ENCODE data around the gene RAB40B. TPM values are rescaled to one million over a fixed set of nuclear protein-coding genes. Genes with fewer than 3 reads are reported as not detected.

RAB40B gene
- total and polyA plus RNA-seq, 11 donors, result 10.9 to 37.7 (median 21.9) TPM

DNA sequence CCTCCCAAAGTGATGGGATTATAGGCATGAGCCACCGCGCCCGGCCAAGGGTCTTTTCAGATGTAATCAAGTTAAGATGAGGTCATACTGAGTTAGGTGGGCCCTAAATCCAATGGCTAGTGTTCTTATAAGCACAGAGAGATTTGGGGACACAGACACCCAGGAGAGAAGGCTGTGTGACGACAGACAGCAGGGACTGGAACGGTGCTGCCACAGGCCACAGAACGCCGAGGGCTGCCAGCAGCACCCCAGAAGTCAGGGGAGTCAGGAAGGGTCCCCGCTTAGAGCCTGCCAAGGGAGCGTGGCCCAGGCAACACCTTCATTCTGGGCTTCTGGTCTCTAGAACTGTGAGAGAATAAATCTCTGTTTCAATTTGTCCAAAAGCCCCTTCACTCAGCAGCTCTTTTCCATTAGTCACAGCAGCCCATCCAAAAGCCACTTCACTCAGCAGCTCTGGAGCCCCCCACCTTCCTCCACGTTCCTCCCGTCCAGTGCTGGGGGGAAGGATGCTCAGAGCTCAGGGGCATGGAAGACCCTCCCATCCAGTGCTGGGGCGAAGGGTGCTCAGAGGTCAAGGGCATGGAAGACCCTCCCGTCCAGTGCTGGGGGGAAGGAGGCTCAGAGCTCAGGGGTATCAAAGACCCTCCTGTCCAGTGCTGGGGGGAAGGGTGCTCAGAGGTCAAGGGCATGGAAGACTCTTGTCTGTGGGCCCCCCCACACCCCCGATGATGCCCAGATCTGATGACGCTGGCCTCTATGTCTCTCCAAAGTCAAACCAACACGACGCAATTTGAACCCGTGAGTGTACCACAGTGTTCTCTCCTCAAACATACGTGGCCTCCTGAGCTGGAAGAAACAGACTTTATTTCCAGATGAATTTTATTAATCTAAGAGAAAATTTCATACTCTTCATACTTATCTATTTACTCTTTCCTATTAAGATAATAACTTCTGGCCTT, 11.9 kb downstream of the RAB40B start:
- peak in 1 of 5 donors; percentile 20 for DNase-seq
- ATAC-seq, result peak in 2 of 4 donors; percentile 28 to 36
- WGBS, 4 donors, result 90 to 95% (median 92%) methylated on average over 19 of the region's 19 CpGs

DNA sequence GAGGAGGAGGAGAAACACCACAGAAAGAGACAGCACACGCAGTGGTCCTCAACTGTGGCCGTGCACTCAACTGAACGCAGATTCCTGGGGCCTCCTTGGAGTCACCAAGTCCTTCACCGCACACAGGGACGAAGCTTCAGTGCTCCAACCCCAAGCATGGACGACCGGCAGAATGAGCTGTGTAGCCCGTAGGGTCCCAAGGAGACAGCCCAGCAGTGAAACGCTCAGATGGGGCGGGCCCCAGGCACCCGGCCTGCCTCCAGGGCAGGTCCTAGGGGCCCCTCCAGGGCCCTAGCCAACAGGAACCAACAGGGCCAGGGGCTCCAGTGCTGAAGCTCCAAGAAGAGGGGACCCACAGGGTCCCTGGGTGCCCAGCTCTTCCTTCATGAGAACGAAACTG, 13.2 kb downstream of the RAB40B start:
- Histone ChIP-seq H3K4me3 (no peak overlapping the region), H3K27me3 (no peaks in the 10 kb centered on the region), H3K36me3 (peaks cover 0 to 8% (median 0%) of the 10 kb centered on the region in 9 donors), H3K27ac (no peak overlapping the region), H3K9me3 (peaks cover 0 to 16% (median 7%) of the 10 kb centered on the region in 12 donors), H3K4me1 (peaks cover 0 to 15% (median 0%) of the 10 kb centered on the region in 12 donors)
- intact Hi-C loops (cut with DNase I), result no loop called here
- no peak for TF ChIP-seq POLR2A (IDR thresholded peaks at IDR 0.05)
- TF ChIP-seq, protein P1, sequence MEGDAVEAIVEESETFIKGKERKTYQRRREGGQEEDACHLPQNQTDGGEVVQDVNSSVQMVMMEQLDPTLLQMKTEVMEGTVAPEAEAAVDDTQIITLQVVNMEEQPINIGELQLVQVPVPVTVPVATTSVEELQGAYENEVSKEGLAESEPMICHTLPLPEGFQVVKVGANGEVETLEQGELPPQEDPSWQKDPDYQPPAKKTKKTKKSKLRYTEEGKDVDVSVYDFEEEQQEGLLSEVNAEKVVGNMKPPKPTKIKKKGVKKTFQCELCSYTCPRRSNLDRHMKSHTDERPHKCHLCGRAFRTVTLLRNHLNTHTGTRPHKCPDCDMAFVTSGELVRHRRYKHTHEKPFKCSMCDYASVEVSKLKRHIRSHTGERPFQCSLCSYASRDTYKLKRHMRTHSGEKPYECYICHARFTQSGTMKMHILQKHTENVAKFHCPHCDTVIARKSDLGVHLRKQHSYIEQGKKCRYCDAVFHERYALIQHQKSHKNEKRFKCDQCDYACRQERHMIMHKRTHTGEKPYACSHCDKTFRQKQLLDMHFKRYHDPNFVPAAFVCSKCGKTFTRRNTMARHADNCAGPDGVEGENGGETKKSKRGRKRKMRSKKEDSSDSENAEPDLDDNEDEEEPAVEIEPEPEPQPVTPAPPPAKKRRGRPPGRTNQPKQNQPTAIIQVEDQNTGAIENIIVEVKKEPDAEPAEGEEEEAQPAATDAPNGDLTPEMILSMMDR (IDR thresholded peaks at IDR 0.05), result no peak
- no peak for ATAC-seq
- DNase-seq, result peak in 1 of 5 donors; percentile 2
- 92 to 97% (median 96%) methylated on average over 12 of the region's 12 CpGs for WGBS, 4 donors

More for the DNA sequence above, 11.9 kb downstream of the RAB40B start:
- Histone ChIP-seq H3K4me3 (no peak overlapping the region), H3K36me3 (peaks cover 0 to 8% (median 0%) of the 10 kb centered on the region in 9 donors), H3K27me3 (no peaks in the 10 kb centered on the region), H3K9me3 (peaks cover 0 to 9% (median under 1%) of the 10 kb centered on the region in 12 donors), H3K27ac (peak overlapping the region in 7 of 12 donors; percentile 8 to 86 (median 32)), H3K4me1 (peaks cover 0 to 15% (median 0%) of the 10 kb centered on the region in 12 donors)
- intact Hi-C loops (cut with DNase I), result no loop called here
- TF ChIP-seq POLR2A (IDR thresholded peaks at IDR 0.05), result no peak
- TF ChIP-seq, protein P1 (IDR thresholded peaks at IDR 0.05), result no peak

DNA sequence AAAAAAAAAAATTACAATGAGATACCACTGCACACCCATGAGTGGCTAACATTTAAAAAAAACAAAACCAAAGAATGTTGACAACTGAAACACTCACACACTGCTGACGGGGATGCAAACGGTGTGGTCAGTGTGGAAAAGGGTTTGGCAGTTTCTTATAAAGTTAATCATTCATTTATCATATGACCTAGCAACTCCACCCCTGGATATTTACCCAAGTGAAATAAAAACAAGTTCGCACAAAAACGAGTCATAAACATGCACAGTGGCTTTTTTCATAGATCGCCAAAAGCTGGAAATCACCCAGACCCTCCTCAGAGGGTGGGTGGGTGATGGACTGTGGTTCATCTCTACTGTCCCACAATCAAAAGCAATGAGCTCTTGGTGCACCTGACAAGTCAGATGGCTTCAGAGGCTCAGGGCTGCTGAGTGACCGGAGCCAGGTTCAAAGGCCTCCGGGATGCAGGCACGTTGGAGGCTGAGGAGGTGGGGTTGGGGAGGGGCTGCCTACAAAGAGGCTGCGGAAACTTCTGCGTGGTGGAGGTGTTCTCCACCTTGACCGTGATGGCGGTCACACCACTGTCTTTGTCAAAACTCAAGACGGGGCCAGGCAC, 14.2 kb downstream of the RAB40B start:
- Histone ChIP-seq H3K27me3 (no peaks in the 10 kb centered on the region), H3K4me1 (peaks cover 0 to 15% (median 0%) of the 10 kb centered on the region in 12 donors), H3K9me3 (peaks cover 0 to 16% (median 7%) of the 10 kb centered on the region in 12 donors), H3K4me3 (no peak overlapping the region), H3K36me3 (peaks cover 0 to 8% (median 0%) of the 10 kb centered on the region in 9 donors), H3K27ac (no peak overlapping the region)
- DNase-seq (peak in 1 of 5 donors; percentile 2), ATAC-seq (no peak)
- intact Hi-C loops (cut with DNase I), result no loop called here
- 89 to 94% (median 90%) methylated on average over 13 of the region's 13 CpGs for WGBS, 4 donors
- TF ChIP-seq POLR2A (IDR thresholded peaks at IDR 0.05), result no peak
- TF ChIP-seq, protein P1 (IDR thresholded peaks at IDR 0.05), result no peak

DNA sequence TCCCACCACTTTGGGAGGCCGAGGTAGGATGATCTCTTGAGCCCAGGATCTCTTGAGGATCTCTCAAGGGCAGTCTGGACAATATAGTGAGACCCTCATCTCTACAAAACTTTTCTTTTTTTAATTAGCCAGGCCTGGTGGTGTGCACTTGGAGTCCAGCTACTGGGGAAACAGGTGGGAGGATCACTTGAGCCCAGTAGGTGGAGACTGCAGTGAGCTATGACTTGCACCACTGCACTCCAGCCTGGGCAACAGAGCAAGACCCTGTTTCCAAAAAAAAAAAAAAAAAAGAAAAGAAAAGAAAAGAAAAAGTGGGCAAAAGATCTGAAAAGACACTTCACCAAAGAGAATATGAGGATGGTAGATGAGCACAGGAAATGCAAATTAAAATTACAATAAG, 15.0 kb downstream of the RAB40B start:
- no peak for DNase-seq
- H3K36me3 ChIP-seq, result peaks cover 0 to 8% (median 0%) of the 10 kb centered on the region in 9 donors
- TF ChIP-seq, protein P1 (IDR thresholded peaks at IDR 0.05), result no peak
- no peak for TF ChIP-seq POLR2A (IDR thresholded peaks at IDR 0.05)
- ATAC-seq, result no peak
- WGBS, 4 donors, result 93 to 100% (median 96%) methylated on average over 1 of the region's 1 CpG
- H3K27me3 ChIP-seq, result no peaks in the 10 kb centered on the region
- H3K4me1 ChIP-seq, result peaks cover 0 to 15% (median 0%) of the 10 kb centered on the region in 12 donors
- no peak overlapping the region for H3K4me3 ChIP-seq
- no peak overlapping the region for H3K27ac ChIP-seq
- H3K9me3 ChIP-seq, result peaks cover 0 to 16% (median 7%) of the 10 kb centered on the region in 12 donors
- intact Hi-C loops (cut with DNase I), result no loop called here

All from heart left ventricle (tissue), 16 donors.